Airway epithelial cell (primary cell): ENCODE measurements around the gene SDHA. TPM values are rescaled to one million over a fixed set of nuclear protein-coding genes. Genes with fewer than 3 reads are reported as not detected.

Experiments
- total RNA-seq: library from RNA; depleted of rRNA; stranded (reverse); fragments of >200 nt; gene quantifications from 2 replicates; pipeline ENCODE4 v1.2.3, GENCODE V29; 2015

The SDHA gene
- total RNA-seq, result 91.5 and 93.1 TPM in 2 replicates

GRCh38 chr5:217494-218456, at the start of gene SDHA, which contains the start of gene CCDC127:
SDHA (plus strand) TSS chr5:218320; CDS start chr5:218356, 36 bp downstream.
CCDC127 (minus strand) TSS chr5:218153; CDS start chr5:216849, 1,304 bp downstream.

GRCh38 chr5:191036-191948, 26.8 kb upstream of the SDHA start, which contains the start of gene LRRC14B:
LRRC14B (plus strand) TSS chr5:191495; CDS start chr5:191539, 44 bp downstream.

Other genes starting within 250 kb of the SDHA start
- gene PLEKHG4B, start 126.2 kb upstream of the SDHA start, total RNA-seq, result under 0.01 and 1.5 TPM in 2 replicates
- gene LRRC14B, start 26.8 kb upstream of the SDHA start, total RNA-seq, result not detected in 2 replicates
- 3.1 and 3.6 TPM in 2 replicates for gene CCDC127, start 167 bp upstream of the SDHA start, total RNA-seq
- gene PDCD6, start 53.3 kb downstream of the SDHA start, total RNA-seq, result 98.7 and 106 TPM in 2 replicates
- 0.37 and 0.63 TPM in 2 replicates for gene AHRR, start 103.4 kb downstream of the SDHA start, total RNA-seq
- 23.4 and 27.4 TPM in 2 replicates for gene EXOC3, start 224.9 kb downstream of the SDHA start, total RNA-seq